Stomach (tissue), 9 donors: Measurements from ENCODE around the gene PGGT1B. TPM values are rescaled to one million over a fixed set of nuclear protein-coding genes. Genes with fewer than 3 reads are reported as not detected.

Source experiments
- DNase-seq, 2 donors: peaks; one replicate each; pipeline versions ENCODE4 v3.0.0 to v3.0.0-alpha.2; 2013 to 2019
- H3K27ac ChIP-seq, 5 donors: fragments of 200-600 bp in 4 of 5; sonication (generic) in 4 of 5; one replicate each; pipeline ENCODE4 v1.5.1; 2013 to 2019; ENCODE audit warnings: mild to moderate bottlenecking in 1 of 5, moderate library complexity in 1 of 5
- H3K27me3 ChIP-seq, 3 donors: fragments of 200-600 bp; sonication (generic); one replicate each; pipeline ENCODE4 v1.5.1; 2017 to 2019; ENCODE audit warnings: mixed run types in 1 of 3
- H3K36me3 ChIP-seq, 4 donors: fragments of 200-600 bp; sonication (generic); 1 replicate in 3 of 4; 2 replicates in 1 of 4; pipeline ENCODE4 v1.5.1; 2016 to 2019
- H3K4me1 ChIP-seq, 4 donors: fragments of 200-600 bp; sonication (generic); one replicate each; pipeline ENCODE4 v1.5.1; 2016 to 2019
- H3K4me3 ChIP-seq, 4 donors: fragments of 200-600 bp; sonication (generic) in 3 of 4; one replicate each; pipeline ENCODE4 v1.5.1; 2016 to 2019; ENCODE audit warnings: mild to moderate bottlenecking in 1 of 4
- H3K9me3 ChIP-seq, 4 donors: fragments of 200-600 bp; sonication (generic); one replicate each; pipeline ENCODE4 v1.5.1; 2016 to 2019
- CTCF ChIP-seq, 7 experiments: fragments of 450-650 bp in 4 of 7; fragments of 200-600 bp in 3 of 7; sonication (generic) in 3 of 7; IDR thresholded peaks; one replicate each; pipeline ENCODE4 v1.5.1; 2016 to 2019; ENCODE audit warnings: antibody characterized with exemption in 7 of 7, control low read depth in 2 of 7, mild to moderate bottlenecking in 1 of 7
- EP300 ChIP-seq: sonication (generic); formaldehyde crosslinking; IDR thresholded peaks from one replicate; pipeline ENCODE4 v1.6.1; 2017; ENCODE audit warnings: antibody characterized with exemption
- POLR2A ChIP-seq, 4 donors: fragments of 450-650 bp; IDR thresholded peaks; one replicate each; pipeline ENCODE4 v1.6.1; 2016; ENCODE audit warnings: antibody characterized with exemption in 4 of 4, control low read depth in 2 of 4, mild to moderate bottlenecking in 1 of 4, moderate library complexity in 1 of 4
- POLR2AphosphoS5 ChIP-seq, 3 donors: sonication (generic); formaldehyde crosslinking; IDR thresholded peaks; one replicate each; pipeline ENCODE4 v1.6.1; 2016; ENCODE audit warnings: antibody characterized with exemption in 3 of 3
- WGBS, 5 donors: extraction: QIAGEN DNeasy Blood & Tissue Kit in 3 of 5; methylation state at CpG; one replicate each; pipeline versions ENCODE4 v1.1.5 to v1.1.7; 2013 to 2018; 5-methylcytosine and 5-hydroxymethylcytosine counted together
- intact Hi-C: fragments of 100-400 bp; cut with DNase I; formaldehyde crosslinking; loops from one replicate; pipeline ENCODE4 v1.15.1; 2023; ENCODE audit warnings: low total_unique reads
- polyA plus RNA-seq, 3 donors: library from polyadenylated mRNA; stranded (reverse); fragments of 200-250 nt; gene quantifications; one replicate each; pipeline ENCODE4 v1.2.3, GENCODE V29; 2013
- total RNA-seq, 5 donors: library from RNA; depleted of rRNA; stranded (reverse); fragments of >200 nt; gene quantifications; one replicate each; pipeline versions ENCODE4 v1.1.0 to v1.2.3, GENCODE V29; 2014 to 2016
- donor health status: healthy with polysubstance abuse.
- donor health status: Bipolar disorder and iron deficiency.
- donor health status: healthy.

The PGGT1B gene
- total and polyA plus RNA-seq, 8 donors: 2.4 to 62.5 (median 5.0) TPM

GRCh38 chr5:115192098-115192497 is 70.6 kb downstream of the PGGT1B start:
- Histone ChIP-seq H3K4me3 (no peak overlapping the region), H3K9me3 (no peaks in the 10 kb centered on the region), H3K4me1 (peaks cover 0 to 33% (median 10%) of the 10 kb centered on the region in 4 donors), H3K27me3 (no peaks in the 10 kb centered on the region), H3K36me3 (no peaks in the 10 kb centered on the region), H3K27ac (no peak overlapping the region)
- TF ChIP-seq POLR2A (IDR thresholded peaks at IDR 0.05) (no peak), POLR2AphosphoS5 (IDR thresholded peaks at IDR 0.05) (no peak), CTCF (IDR thresholded peaks at IDR 0.05) (no peak), EP300 (no peak)
- DNase-seq: no peak
- WGBS, 5 donors: 90 to 100% (median 95%) methylated on average over 1 of the region's 1 CpG
- intact Hi-C loops: no loop called here

GRCh38 chr5:115191474-115192031 is 71.1 kb downstream of the PGGT1B start:
- Histone ChIP-seq H3K4me1 (peaks cover 0 to 33% (median 10%) of the 10 kb centered on the region in 4 donors), H3K27me3 (no peaks in the 10 kb centered on the region)
- TF ChIP-seq CTCF (IDR thresholded peaks at IDR 0.05) (no peak), POLR2AphosphoS5 (IDR thresholded peaks at IDR 0.05) (no peak)

GRCh38 chr5:115190388-115190787 is 72.3 kb downstream of the PGGT1B start:
- H3K27ac ChIP-seq: no peak overlapping the region
- H3K4me3 ChIP-seq: no peak overlapping the region
- 34 to 68% (median 56%) methylated on average over 4 of the region's 4 CpGs for WGBS, 5 donors
- H3K4me1 ChIP-seq: peaks cover 0 to 26% (median 9%) of the 10 kb centered on the region in 4 donors
- H3K27me3 ChIP-seq: no peaks in the 10 kb centered on the region
- TF ChIP-seq POLR2A (IDR thresholded peaks at IDR 0.05) (no peak), CTCF (IDR thresholded peaks at IDR 0.05) (no peak), EP300 (no peak), POLR2AphosphoS5 (IDR thresholded peaks at IDR 0.05) (no peak)
- intact Hi-C loops: no loop called here
- DNase-seq: no peak
- no peaks in the 10 kb centered on the region for H3K36me3 ChIP-seq
- H3K9me3 ChIP-seq: no peaks in the 10 kb centered on the region

More at GRCh38 chr5:115191474-115192031, 71.1 kb downstream of the PGGT1B start:
- 42 to 55% (median 46%) methylated on average over 8 of the region's 8 CpGs for WGBS, 5 donors
- no peaks in the 10 kb centered on the region for H3K36me3 ChIP-seq
- intact Hi-C loops: no loop called here
- H3K9me3 ChIP-seq: no peaks in the 10 kb centered on the region
- no peak for DNase-seq
- H3K27ac ChIP-seq: peak overlapping the region in 1 of 5 donors; percentile 15
- no peak overlapping the region for H3K4me3 ChIP-seq

GRCh38 chr5:115189866-115190265 is 72.8 kb downstream of the PGGT1B start:
- peaks cover 0 to 21% (median 8%) of the 10 kb centered on the region in 4 donors for H3K4me1 ChIP-seq
- DNase-seq: no peak
- no peak for TF ChIP-seq POLR2AphosphoS5 (IDR thresholded peaks at IDR 0.05)
- no peak for TF ChIP-seq CTCF (IDR thresholded peaks at IDR 0.05)
- no peaks in the 10 kb centered on the region for H3K9me3 ChIP-seq
- no peak overlapping the region for H3K27ac ChIP-seq
- no peak overlapping the region for H3K4me3 ChIP-seq
- H3K36me3 ChIP-seq: no peaks in the 10 kb centered on the region
- peaks cover 0 to 3% (median 0%) of the 10 kb centered on the region in 3 donors for H3K27me3 ChIP-seq
- intact Hi-C loops: no loop called here
- WGBS, 5 donors: 26 to 52% (median 39%) methylated on average over 2 of the region's 2 CpGs
